ENCODE measurements around the gene PRDM16. TPM values are rescaled to one million over a fixed set of nuclear protein-coding genes. Genes with fewer than 3 reads are reported as not detected.

The PRDM16 gene
- total RNA-seq, 1 experiment from 2014 or later: 0.04 TPM

DNA sequence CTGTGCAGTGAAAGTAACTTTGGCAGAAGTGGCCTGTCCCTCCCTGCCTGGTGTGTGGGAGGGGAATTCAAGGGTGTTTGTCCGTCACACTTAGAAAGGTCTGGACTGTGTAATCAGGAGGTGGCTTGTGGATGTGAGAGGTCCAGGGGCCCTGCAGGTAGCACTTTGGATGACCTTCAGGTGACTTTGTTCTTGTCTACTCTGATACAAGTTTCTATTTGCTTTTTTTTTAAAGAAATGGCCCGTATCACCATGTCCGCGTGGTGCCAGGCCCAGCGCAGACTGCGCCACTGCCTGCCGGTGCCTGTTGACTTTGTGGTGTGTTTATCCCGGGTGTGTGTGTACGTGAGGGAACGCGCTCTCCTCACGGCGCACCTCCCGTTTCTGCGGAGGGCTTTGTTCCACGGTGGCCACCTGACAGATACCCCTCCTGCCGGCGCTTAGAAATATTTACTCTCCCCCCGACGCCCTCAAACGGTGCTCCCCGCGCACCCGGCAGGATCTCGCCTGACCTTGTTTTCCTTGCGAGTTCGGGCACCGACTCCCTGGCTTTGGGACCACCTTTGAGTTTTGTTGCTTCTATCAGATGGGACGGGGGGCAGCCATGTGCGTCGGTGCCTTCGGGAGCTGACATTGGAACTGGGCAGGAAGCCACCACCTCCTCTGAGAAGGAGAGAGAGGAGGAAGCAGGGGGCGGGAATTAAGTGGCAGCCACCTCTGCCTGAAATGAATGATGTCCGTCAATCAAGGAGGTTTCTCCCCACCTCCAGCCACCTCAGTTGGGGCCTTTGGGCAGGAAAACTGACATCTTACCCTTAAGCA is 119.4 kb downstream of the PRDM16 start:
- H3K4me2 ChIP-seq (ENCODE audit: low read length): no peak overlapping the region
- no peak overlapping the region for H3K27ac ChIP-seq (ENCODE audit: low read length)
- ChIA-PET POLR2A (ENCODE audit: unreplicated experiment) (no interaction called here), CTCF (no interaction called here)
- 0 out of 2 replicates have a peak, but pooled peaks cover 6% of the 10 kb centered on the region for H3K9me3 ChIP-seq (ENCODE audit: low read length)
- DNase-seq: no peak
- no peak overlapping the region for H3K4me3 ChIP-seq (ENCODE audit: low read length)
- intact Hi-C loops (cut with micrococcal nuclease): no loop called here
- no peak overlapping the region for H2AFZ ChIP-seq (ENCODE audit: low read length)
- H4K20me1 ChIP-seq (ENCODE audit: low read length): no peaks in the 10 kb centered on the region
- no peaks in the 10 kb centered on the region for H3F3A ChIP-seq (ENCODE audit: low read length, unreplicated experiment)
- ATAC-seq: no peak
- no peak overlapping the region for H3K9ac ChIP-seq (ENCODE audit: low read length)
- no peaks in the 10 kb centered on the region for H3K36me3 ChIP-seq (ENCODE audit: low read depth, low read length)
- peaks cover 74% of the 10 kb centered on the region for H3K27me3 ChIP-seq (ENCODE audit: low read length)
- no peak for TF ChIP-seq EZH2phosphoT487 (IDR thresholded peaks at IDR 0.05; ENCODE audit: borderline replicate concordance, low read length)
- TF ChIP-seq EZH2 (IDR thresholded peaks at IDR 0.05; ENCODE audit: low read length, unreplicated experiment): no peak
- TF ChIP-seq, protein P1, sequence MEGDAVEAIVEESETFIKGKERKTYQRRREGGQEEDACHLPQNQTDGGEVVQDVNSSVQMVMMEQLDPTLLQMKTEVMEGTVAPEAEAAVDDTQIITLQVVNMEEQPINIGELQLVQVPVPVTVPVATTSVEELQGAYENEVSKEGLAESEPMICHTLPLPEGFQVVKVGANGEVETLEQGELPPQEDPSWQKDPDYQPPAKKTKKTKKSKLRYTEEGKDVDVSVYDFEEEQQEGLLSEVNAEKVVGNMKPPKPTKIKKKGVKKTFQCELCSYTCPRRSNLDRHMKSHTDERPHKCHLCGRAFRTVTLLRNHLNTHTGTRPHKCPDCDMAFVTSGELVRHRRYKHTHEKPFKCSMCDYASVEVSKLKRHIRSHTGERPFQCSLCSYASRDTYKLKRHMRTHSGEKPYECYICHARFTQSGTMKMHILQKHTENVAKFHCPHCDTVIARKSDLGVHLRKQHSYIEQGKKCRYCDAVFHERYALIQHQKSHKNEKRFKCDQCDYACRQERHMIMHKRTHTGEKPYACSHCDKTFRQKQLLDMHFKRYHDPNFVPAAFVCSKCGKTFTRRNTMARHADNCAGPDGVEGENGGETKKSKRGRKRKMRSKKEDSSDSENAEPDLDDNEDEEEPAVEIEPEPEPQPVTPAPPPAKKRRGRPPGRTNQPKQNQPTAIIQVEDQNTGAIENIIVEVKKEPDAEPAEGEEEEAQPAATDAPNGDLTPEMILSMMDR (conservative IDR thresholded peaks at IDR 0.05; ENCODE audit: low read depth, low read length): no peak
- H3K9me2 ChIP-seq (replicated peaks; ENCODE audit: low read length): no peaks in the 10 kb centered on the region
- BruUV-seq (replicated peaks): no TSS peak
- H3K4me1 ChIP-seq (ENCODE audit: insufficient read depth, low read length): no peaks in the 10 kb centered on the region
- H3K79me2 ChIP-seq (ENCODE audit: low read length): no peaks in the 10 kb centered on the region

DNA sequence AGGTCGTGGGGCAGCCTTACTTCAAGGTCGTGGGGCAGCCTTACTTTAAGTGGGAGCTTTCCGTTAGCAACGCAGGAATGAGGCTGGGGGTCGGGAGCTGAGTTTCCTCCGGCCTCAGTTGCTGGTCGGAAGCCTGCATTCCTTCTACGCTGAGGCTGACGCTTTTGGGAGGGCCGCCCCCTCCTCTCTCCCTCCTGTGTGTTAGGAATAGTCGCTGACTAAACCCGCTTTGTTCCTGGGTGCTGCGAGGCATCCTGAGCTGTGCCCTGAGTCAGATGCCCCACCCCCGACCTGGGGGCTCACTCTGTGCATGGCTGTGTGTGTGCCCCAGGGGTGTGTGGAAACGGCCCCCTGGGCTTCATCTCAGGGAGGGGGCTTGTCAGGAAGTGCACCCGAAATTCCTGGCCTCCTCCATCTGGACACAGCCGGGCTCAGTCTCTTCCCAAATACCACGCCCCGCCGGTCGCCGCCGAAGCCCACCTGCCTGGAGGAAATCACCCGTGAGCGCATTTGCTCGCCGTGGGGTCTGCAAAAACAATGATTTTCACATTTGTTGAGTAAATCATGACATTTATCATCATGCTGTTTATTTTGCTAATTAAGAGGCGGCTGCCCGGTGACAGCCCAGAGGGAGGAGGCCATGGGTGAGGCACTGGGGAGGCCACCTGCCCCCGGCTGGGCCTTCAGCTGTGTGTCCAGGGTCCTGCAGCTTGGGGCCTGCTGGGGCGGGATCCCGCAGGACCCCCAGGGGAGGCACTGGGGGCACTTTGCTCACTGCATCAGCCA is 121.4 kb downstream of the PRDM16 start:
- Histone ChIP-seq H3K4me2 (ENCODE audit: low read length) (no peak overlapping the region), H3K79me2 (ENCODE audit: low read length) (no peaks in the 10 kb centered on the region), H4K20me1 (ENCODE audit: low read length) (no peaks in the 10 kb centered on the region), H3K27ac (ENCODE audit: low read length) (no peak overlapping the region), H3K4me3 (ENCODE audit: low read length) (no peak overlapping the region), H2AFZ (ENCODE audit: low read length) (no peak overlapping the region), H3K9me2 (replicated peaks; ENCODE audit: low read length) (no peaks in the 10 kb centered on the region), H3K9ac (ENCODE audit: low read length) (no peak overlapping the region), H3K36me3 (ENCODE audit: low read depth, low read length) (no peaks in the 10 kb centered on the region), H3K9me3 (ENCODE audit: low read length) (0 out of 2 replicates have a peak, but pooled peaks cover 6% of the 10 kb centered on the region), H3F3A (ENCODE audit: low read length, unreplicated experiment) (no peaks in the 10 kb centered on the region), H3K4me1 (ENCODE audit: insufficient read depth, low read length) (no peaks in the 10 kb centered on the region), H3K27me3 (ENCODE audit: low read length) (peaks cover 94% of the 10 kb centered on the region)
- POLR2A ChIA-PET (ENCODE audit: unreplicated experiment): no interaction called here
- CTCF ChIA-PET: no interaction called here
- BruUV-seq (replicated peaks): no TSS peak
- ATAC-seq (no peak), DNase-seq (no peak)
- TF ChIP-seq, protein P1 (conservative IDR thresholded peaks at IDR 0.05; ENCODE audit: low read depth, low read length): no peak
- no peak for TF ChIP-seq EZH2 (IDR thresholded peaks at IDR 0.05; ENCODE audit: low read length, unreplicated experiment)
- TF ChIP-seq EZH2phosphoT487 (IDR thresholded peaks at IDR 0.05; ENCODE audit: borderline replicate concordance, low read length): no peak
- intact Hi-C loops (cut with micrococcal nuclease): no loop called here
